ENCODE data around the gene METTL17. TPM values are rescaled to one million over a fixed set of nuclear protein-coding genes. Genes with fewer than 3 reads are reported as not detected.
"Not testable (repeated sequence)": the region's sequence is repeated elsewhere in the genome, so short reads cannot be mapped to it uniquely, and the experiment has no call there.

METTL17 gene
- 10 to 100 TPM; 81.9 to 82.0 TPM for total RNA-seq

- Mint-ChIP-seq H3K27me3 (no peaks in the 10 kb centered on the region), H3K27ac (peak within 1 kb of the TSS; percentile 81), H3K9me3 (no peaks in the 10 kb centered on the region), H3K36me3 (ENCODE audit: low read depth) (peaks cover 38% of the 10 kb centered on the region), H3K4me3 (peak within 1 kb of the TSS; percentile 93), H3K4me1 (peaks cover 57% of the 10 kb centered on the region)
- DNase-seq: peak; percentile 90
- ChIA-PET CTCF (interaction anchor here (1.4 to 3.4 kb wide), 3 partner anchors 19 to 103 kb away, joined by 3 to 19 read pairs (median 14); no protein-coding TSS in a partner anchor), POLR2A (interaction anchor here (1.0 kb wide), 1 partner anchor 113 kb away, joined by 4 read pairs; no protein-coding TSS in a partner anchor)
These were observed at the start of gene METTL17 for GRCh38 chr14:20989787-20990600. TSS of gene METTL17 (plus strand) at chr14:20989980. CDS start at chr14:20990003, 23 bp downstream.

GRCh38 chr14:20945146-20945545 lies 44.6 kb upstream of the METTL17 start:
- CTCF ChIA-PET, H3K27ac Mint-ChIP-seq: not testable (repeated sequence)

DNA sequence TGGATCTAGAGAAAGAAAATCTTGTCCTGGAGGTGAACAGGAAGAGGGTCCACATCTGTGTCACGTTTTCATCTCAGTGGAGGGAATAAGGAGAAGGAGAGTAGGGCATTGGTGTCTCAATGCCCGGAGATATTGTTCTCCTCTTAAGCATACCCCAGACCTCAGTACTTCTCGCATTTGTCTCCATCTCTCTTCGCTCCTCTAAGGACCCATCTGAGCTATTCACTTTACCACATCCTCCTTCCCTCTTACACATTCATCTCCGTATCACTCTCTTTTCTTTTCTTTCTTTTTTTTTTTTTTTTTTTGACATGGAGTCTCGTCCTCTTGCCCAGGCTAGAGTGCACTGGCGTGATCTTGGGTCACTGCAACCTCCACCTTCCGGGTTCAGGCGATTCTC lies 43.1 kb upstream of the METTL17 start:
- H3K9me3 Mint-ChIP-seq; H3K4me3 Mint-ChIP-seq; DNase-seq; H3K36me3 Mint-ChIP-seq (ENCODE audit: low read depth); H3K27ac Mint-ChIP-seq; POLR2A ChIA-PET; H3K4me1 Mint-ChIP-seq: not testable (repeated sequence)
- peaks cover 31% of the 10 kb centered on the region for H3K27me3 Mint-ChIP-seq
- CTCF ChIA-PET: interaction anchor here (0.7 kb wide), 1 partner anchor 459 kb away, joined by 3 read pairs; no protein-coding TSS in a partner anchor

More at GRCh38 chr14:20945146-20945545, 44.6 kb upstream of the METTL17 start:
- H3K36me3 Mint-ChIP-seq (ENCODE audit: low read depth); H3K4me3 Mint-ChIP-seq; H3K4me1 Mint-ChIP-seq; H3K9me3 Mint-ChIP-seq; DNase-seq; POLR2A ChIA-PET: not testable (repeated sequence)
- peaks cover 37% of the 10 kb centered on the region for H3K27me3 Mint-ChIP-seq

GRCh38 chr14:20954736-20955537 lies 34.8 kb upstream of the METTL17 start, which contains the start of gene RNASE2:
TSS of gene RNASE2 (plus strand) at chr14:20955487. CDS start at chr14:20955772, 285 bp downstream.
- H3K9me3 Mint-ChIP-seq; H3K4me3 Mint-ChIP-seq; H3K36me3 Mint-ChIP-seq (ENCODE audit: low read depth); DNase-seq; POLR2A ChIA-PET: not testable (repeated sequence)
- H3K27me3 Mint-ChIP-seq: peaks cover 21% of the 10 kb centered on the region
- H3K4me1 Mint-ChIP-seq: peaks cover 28% of the 10 kb centered on the region
- CTCF ChIA-PET: interaction anchor here (0.6 kb wide), 1 partner anchor 263 kb away, joined by 3 read pairs; no protein-coding TSS in a partner anchor
- peak within 1 kb of the TSS; percentile 44 for H3K27ac Mint-ChIP-seq

DNA sequence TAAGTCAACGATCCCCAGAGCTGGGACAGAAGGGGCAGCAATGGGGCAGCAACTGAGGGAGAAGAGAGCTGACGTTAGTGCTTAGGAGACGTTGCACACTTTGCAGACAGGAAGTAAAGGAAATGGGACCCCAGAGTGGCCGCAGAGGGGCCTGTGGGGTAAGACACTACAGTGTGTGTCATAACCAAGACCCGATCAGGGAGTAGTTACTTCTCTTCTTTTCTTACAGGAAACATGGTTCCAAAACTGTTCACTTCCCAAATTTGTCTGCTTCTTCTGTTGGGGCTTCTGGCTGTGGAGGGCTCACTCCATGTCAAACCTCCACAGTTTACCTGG lies 34.3 kb upstream of the METTL17 start:
- H3K36me3 Mint-ChIP-seq (ENCODE audit: low read depth); H3K4me3 Mint-ChIP-seq; H3K9me3 Mint-ChIP-seq; H3K27ac Mint-ChIP-seq; DNase-seq; POLR2A ChIA-PET: not testable (repeated sequence)
- CTCF ChIA-PET: interaction anchor here (0.6 kb wide), 1 partner anchor 263 kb away, joined by 3 read pairs; no protein-coding TSS in a partner anchor
- peaks cover 17% of the 10 kb centered on the region for H3K27me3 Mint-ChIP-seq
- H3K4me1 Mint-ChIP-seq: peaks cover 33% of the 10 kb centered on the region

DNA sequence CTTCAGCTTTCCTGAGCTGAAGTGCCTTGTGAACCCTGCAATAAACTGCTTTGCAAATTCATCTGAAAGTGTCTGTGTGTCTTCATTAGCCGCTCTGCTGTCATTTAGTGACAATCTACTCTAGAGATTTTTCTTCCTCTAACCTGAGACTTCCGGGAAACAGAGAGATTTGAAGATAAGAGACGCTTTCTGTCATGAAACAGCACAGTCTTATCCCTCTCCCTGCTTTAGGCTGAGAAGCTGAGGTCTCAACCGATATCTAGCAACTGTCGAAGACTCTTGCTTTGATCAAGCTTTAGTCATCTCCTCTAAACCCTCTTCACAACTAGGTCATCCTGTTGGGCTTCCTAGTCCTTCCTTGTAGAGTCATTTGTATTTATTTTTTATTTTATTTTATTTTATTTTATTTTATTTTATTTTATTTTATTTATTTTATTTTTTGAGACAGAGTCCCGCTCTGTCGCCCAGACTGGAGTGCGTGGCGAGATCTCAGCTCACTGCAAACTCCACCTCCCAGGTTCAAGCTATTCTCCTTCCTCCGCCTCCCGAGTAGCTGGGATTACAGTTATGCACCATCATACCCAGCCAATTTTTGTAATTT lies 33.3 kb upstream of the METTL17 start:
- CTCF ChIA-PET: interaction anchor here (1.0 to 2.5 kb wide), 3 partner anchors 15 to 98 kb away, joined by 3 to 18 read pairs (median 3); no protein-coding TSS in a partner anchor

DNA sequence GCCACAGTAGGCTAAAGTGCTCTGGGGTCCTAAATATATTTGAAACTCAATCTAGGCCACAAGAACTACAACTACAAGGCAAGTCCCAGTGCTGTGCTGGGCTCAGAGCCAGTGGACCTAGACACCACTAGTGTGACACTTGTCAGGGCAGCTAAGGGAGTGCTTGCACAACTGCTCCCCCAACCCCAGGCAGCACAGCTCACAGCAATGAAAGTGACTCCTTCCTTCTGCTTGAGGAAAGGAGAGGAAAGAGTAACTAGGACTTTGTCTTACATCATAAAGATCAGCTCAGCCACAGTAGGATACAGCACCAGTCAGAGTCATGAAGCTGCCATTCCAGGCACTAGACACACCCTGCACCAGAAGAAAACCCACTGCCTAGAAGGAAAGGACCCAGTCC lies 30.8 kb upstream of the METTL17 start:
- H3K36me3 Mint-ChIP-seq (ENCODE audit: low read depth); POLR2A ChIA-PET; H3K4me3 Mint-ChIP-seq; H3K27ac Mint-ChIP-seq; DNase-seq; H3K9me3 Mint-ChIP-seq: not testable (repeated sequence)
- peaks cover 24% of the 10 kb centered on the region for H3K27me3 Mint-ChIP-seq
- H3K4me1 Mint-ChIP-seq: peaks cover 43% of the 10 kb centered on the region
- CTCF ChIA-PET: interaction anchor here (4.9 kb wide), 1 partner anchor 14 kb away, joined by 79 read pairs; no protein-coding TSS in a partner anchor

More for the DNA sequence above, 33.3 kb upstream of the METTL17 start:
- H3K27me3 Mint-ChIP-seq: peaks cover 17% of the 10 kb centered on the region
- H3K27ac Mint-ChIP-seq: peak overlapping the region; percentile 44
- no peaks in the 10 kb centered on the region for H3K9me3 Mint-ChIP-seq
- POLR2A ChIA-PET: no interaction called here
- peaks cover 40% of the 10 kb centered on the region for H3K4me1 Mint-ChIP-seq
- no peak for DNase-seq
- no peak overlapping the region for H3K4me3 Mint-ChIP-seq
- no peaks in the 10 kb centered on the region for H3K36me3 Mint-ChIP-seq (ENCODE audit: low read depth)

- H3K36me3 Mint-ChIP-seq (ENCODE audit: low read depth): no peaks in the 10 kb centered on the region
- H3K27ac Mint-ChIP-seq: no peak overlapping the region
- peaks cover 9% of the 10 kb centered on the region for H3K4me1 Mint-ChIP-seq
- CTCF ChIA-PET: interaction anchor here (3.5 kb wide), 1 partner anchor 12 kb away, joined by 42 read pairs; no protein-coding TSS in a partner anchor
- H3K4me3 Mint-ChIP-seq: no peak overlapping the region
- H3K9me3 Mint-ChIP-seq: no peaks in the 10 kb centered on the region
- no peak for DNase-seq
- H3K27me3 Mint-ChIP-seq: peaks cover 47% of the 10 kb centered on the region
- POLR2A ChIA-PET: no interaction called here
These were observed 20.4 kb upstream of the METTL17 start for GRCh38 chr14:20969336-20969735.

- ChIA-PET POLR2A (interaction anchor here (0.9 to 2.0 kb wide), 3 partner anchors 20 to 190 kb away, joined by 3 to 7 read pairs (median 3); partner anchors contain the start of gene RNASE6), CTCF (interaction anchor here (0.6 to 5.5 kb wide), 41 partner anchors 10 to 1918 kb away, joined by 3 to 79 read pairs (median 4); partner anchors contain the start of genes SLC39A2 and TMEM253)
- no peak overlapping the region for H3K27ac Mint-ChIP-seq
- H3K4me1 Mint-ChIP-seq: peaks cover 9% of the 10 kb centered on the region
- H3K27me3 Mint-ChIP-seq: peaks cover 41% of the 10 kb centered on the region
- no peaks in the 10 kb centered on the region for H3K36me3 Mint-ChIP-seq (ENCODE audit: low read depth)
- no peaks in the 10 kb centered on the region for H3K9me3 Mint-ChIP-seq
- DNase-seq: no peak
- H3K4me3 Mint-ChIP-seq: peak overlapping the region; percentile 81
These were observed 19.2 kb upstream of the METTL17 start for GRCh38 chr14:20970647-20970982.

DNA sequence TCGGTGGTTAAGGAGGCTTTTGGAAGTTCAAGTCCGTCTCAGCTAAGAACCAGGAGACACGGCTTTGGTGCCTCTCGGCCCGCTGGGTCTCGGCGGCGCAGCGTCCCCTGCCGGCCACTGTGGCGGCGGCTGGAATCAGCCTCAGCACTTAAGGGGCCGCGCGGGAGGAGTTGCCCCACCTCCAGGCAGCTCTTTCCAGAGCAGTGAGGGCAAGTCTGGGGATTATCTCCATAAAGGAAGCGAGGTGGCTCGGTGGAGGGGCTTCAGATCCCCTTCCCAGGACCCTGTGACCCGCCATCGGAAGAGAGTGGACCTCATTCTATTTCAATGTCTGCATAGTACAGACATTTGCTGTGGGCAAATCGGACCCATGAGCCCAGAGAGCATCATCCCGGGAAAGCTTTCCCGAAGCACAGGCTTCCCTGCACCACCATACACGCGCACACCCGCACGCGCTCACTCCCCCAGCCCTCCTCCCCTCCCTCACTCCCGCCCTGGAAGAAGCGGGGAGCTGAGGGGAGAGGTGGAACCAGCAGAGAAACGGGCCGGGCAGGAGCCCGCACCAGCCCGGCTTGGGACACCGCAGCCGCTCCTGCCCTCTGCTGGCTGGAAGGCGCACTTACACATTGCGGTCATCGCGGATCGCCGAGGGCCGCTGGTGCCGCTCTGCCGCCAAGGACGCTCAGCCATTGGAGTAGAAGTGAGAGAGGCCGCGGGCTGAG lies 18.6 kb upstream of the METTL17 start:
- no peaks in the 10 kb centered on the region for H3K9me3 Mint-ChIP-seq
- CTCF ChIA-PET: interaction anchor here (0.6 to 5.5 kb wide), 48 partner anchors 10 to 1918 kb away, joined by 3 to 79 read pairs (median 4); partner anchors contain the start of genes RNASE3, RNASE6, SLC39A2 and TMEM253
- H3K27me3 Mint-ChIP-seq: peaks cover 41% of the 10 kb centered on the region
- H3K36me3 Mint-ChIP-seq (ENCODE audit: low read depth): no peaks in the 10 kb centered on the region
- H3K4me3 Mint-ChIP-seq: peak overlapping the region; percentile 81
- DNase-seq: peak; percentile 82
- H3K4me1 Mint-ChIP-seq: peaks cover 9% of the 10 kb centered on the region
- POLR2A ChIA-PET: interaction anchor here (0.9 to 2.0 kb wide), 4 partner anchors 8 to 190 kb away, joined by 3 to 7 read pairs (median 3); partner anchors contain the start of gene RNASE6
- H3K27ac Mint-ChIP-seq: no peak overlapping the region

DNA sequence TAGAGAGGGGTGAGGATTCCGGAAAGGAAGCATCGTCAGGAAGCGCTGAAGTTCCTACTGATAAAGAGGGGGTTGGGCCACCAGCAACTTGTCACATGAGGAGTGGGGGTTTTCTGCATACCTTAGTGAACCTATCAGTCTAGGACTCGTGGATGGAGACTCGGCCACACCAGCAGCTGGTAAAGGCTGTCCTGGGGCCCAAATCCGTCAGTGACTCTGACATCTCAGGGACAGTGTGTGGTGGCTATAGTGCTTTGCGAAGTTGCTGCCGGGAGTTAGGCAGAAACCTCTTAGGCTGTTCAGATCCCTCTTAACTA lies 18.1 kb upstream of the METTL17 start:
- POLR2A ChIA-PET: interaction anchor here (1.1 to 2.0 kb wide), 3 partner anchors 9 to 191 kb away, joined by 3 to 7 read pairs (median 3); partner anchors contain the start of gene RNASE6
- Mint-ChIP-seq H3K4me1 (peaks cover 9% of the 10 kb centered on the region), H3K4me3 (peak overlapping the region; percentile 81), H3K27ac (no peak overlapping the region), H3K27me3 (peaks cover 41% of the 10 kb centered on the region), H3K9me3 (no peaks in the 10 kb centered on the region), H3K36me3 (ENCODE audit: low read depth) (no peaks in the 10 kb centered on the region)
- DNase-seq: no peak
- CTCF ChIA-PET: interaction anchor here (0.7 to 5.5 kb wide), 35 partner anchors 10 to 326 kb away, joined by 3 to 79 read pairs (median 4); partner anchors contain the start of genes RNASE3, RNASE6, SLC39A2 and TMEM253

- Mint-ChIP-seq H3K9me3 (no peaks in the 10 kb centered on the region), H3K36me3 (ENCODE audit: low read depth) (no peaks in the 10 kb centered on the region), H3K4me3 (no peak overlapping the region), H3K4me1 (peaks cover 9% of the 10 kb centered on the region), H3K27ac (no peak overlapping the region), H3K27me3 (peaks cover 26% of the 10 kb centered on the region)
- CTCF ChIA-PET: interaction anchor here (1.2 to 5.5 kb wide), 3 partner anchors 9 to 118 kb away, joined by 3 to 79 read pairs (median 9); no protein-coding TSS in a partner anchor
- POLR2A ChIA-PET: no interaction called here
- DNase-seq: no peak
These were observed 16.3 kb upstream of the METTL17 start for GRCh38 chr14:20973501-20973900.

All from activated CD4-positive, alpha-beta memory T cell treated with anti-CD3 and anti-CD28 coated beads, Interleukin-2, amount 10 ng/mL, durations not matched to agents 7 days and 5 days (primary cell).